PFSK-1 (cell line): ENCODE results near the gene POLA2.

ENCODE experiments used
- FOXP2 ChIP-seq: optimal IDR thresholded peaks from 2 replicates; pipeline ENCODE3; 2011; ENCODE audit warnings: borderline replicate concordance, control low read depth, inconsistent platforms; ENCODE audit not compliant: insufficient read depth; ENCODE audit errors: extremely low read length, extremely low read depth
- POLR2AphosphoS5 ChIP-seq: IDR thresholded peaks from 2 replicates; pipeline ENCODE4 v1.6.1; 2012; ENCODE audit warnings: low read depth, mild to moderate bottlenecking, control low read depth, low read length, moderate library complexity
- SIN3A ChIP-seq: IDR thresholded peaks from 2 replicates; pipeline ENCODE4 v1.6.1; 2012; ENCODE audit warnings: mild to moderate bottlenecking, low read length, moderate library complexity, borderline replicate concordance; ENCODE audit not compliant: insufficient read depth
- TAF1 ChIP-seq: IDR thresholded peaks from 2 replicates; pipeline ENCODE4 v1.6.1; 2012; ENCODE audit warnings: low read length, control low read depth, borderline replicate concordance; ENCODE audit not compliant: insufficient read depth
- TF ChIP-seq, protein P1 (sequence below), 2 experiments: IDR thresholded peaks; 2 replicates each; pipeline versions ENCODE4 v1.6.1 to v1.8.0; 2011 to 2012; ENCODE audit warnings: low read depth in 2 of 2, low read length in 2 of 2, control low read depth in 1 of 2, inconsistent platforms in 1 of 2, mild to moderate bottlenecking in 1 of 2, moderate library complexity in 1 of 2; ENCODE audit not compliant: insufficient read depth in 1 of 2

Gene POLA2

DNA sequence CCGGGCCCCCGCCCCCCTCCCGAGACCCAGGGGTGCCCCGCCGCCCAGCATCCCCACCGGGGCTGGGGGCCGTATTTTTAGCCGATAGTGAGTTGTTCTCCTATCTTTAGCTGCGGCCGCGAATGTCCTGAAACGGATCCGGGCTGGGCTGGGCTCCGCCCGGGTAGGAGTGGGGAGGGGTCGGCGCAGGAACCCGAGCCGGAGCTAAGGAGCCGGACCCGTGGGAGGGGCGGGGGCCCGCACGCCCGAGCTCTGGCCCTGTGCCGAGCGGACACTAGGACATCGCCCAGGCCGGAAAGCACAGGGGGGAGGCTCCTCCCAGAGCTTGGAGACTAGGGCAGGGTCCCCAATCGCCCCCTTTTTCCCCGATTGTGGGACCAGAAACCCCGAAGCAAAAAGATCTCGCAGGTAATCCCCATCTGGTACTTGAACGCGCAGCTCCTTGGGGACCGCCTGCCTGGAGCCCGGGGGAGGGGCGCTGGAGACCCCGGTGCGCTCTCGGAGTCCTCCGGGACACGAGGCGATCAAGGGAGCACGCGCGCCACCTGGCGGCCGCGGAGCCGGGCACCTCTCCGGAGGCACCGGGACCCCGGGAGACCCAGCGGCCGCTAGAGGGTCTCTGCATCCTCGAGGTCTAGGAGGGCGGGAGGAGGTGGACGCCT, 53.6 kb downstream of the POLA2 start:
- TF ChIP-seq TAF1 (no peak), FOXP2 (peak; percentile 71)

DNA sequence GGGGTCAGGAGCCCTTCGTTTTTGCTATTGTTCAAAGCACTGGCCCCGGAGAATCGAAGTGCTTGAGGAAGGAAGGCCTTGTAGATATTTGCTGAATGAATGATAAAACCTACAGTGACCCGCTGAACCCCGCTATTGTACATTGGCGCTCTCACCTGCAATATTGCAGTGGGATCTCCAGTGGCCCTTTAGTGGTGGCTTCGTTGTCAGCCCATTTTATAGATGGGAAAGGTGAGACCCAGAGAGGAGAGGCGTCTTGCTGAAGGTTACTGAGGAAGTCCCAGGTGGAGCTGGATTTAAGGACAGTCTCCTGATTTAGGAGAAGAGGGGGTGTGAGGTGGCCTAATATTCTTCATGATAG, 54.1 kb downstream of the POLA2 start:
- TF ChIP-seq POLR2AphosphoS5 (no peak), TAF1 (no peak), FOXP2 (no peak), SIN3A (no peak)
- TF ChIP-seq, protein P1, sequence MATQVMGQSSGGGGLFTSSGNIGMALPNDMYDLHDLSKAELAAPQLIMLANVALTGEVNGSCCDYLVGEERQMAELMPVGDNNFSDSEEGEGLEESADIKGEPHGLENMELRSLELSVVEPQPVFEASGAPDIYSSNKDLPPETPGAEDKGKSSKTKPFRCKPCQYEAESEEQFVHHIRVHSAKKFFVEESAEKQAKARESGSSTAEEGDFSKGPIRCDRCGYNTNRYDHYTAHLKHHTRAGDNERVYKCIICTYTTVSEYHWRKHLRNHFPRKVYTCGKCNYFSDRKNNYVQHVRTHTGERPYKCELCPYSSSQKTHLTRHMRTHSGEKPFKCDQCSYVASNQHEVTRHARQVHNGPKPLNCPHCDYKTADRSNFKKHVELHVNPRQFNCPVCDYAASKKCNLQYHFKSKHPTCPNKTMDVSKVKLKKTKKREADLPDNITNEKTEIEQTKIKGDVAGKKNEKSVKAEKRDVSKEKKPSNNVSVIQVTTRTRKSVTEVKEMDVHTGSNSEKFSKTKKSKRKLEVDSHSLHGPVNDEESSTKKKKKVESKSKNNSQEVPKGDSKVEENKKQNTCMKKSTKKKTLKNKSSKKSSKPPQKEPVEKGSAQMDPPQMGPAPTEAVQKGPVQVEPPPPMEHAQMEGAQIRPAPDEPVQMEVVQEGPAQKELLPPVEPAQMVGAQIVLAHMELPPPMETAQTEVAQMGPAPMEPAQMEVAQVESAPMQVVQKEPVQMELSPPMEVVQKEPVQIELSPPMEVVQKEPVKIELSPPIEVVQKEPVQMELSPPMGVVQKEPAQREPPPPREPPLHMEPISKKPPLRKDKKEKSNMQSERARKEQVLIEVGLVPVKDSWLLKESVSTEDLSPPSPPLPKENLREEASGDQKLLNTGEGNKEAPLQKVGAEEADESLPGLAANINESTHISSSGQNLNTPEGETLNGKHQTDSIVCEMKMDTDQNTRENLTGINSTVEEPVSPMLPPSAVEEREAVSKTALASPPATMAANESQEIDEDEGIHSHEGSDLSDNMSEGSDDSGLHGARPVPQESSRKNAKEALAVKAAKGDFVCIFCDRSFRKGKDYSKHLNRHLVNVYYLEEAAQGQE (IDR thresholded peaks at IDR 0.05; ENCODE audit: insufficient read depth in 1 of 2, low read depth in 2 of 2, low read length in 2 of 2), result no peak

DNA sequence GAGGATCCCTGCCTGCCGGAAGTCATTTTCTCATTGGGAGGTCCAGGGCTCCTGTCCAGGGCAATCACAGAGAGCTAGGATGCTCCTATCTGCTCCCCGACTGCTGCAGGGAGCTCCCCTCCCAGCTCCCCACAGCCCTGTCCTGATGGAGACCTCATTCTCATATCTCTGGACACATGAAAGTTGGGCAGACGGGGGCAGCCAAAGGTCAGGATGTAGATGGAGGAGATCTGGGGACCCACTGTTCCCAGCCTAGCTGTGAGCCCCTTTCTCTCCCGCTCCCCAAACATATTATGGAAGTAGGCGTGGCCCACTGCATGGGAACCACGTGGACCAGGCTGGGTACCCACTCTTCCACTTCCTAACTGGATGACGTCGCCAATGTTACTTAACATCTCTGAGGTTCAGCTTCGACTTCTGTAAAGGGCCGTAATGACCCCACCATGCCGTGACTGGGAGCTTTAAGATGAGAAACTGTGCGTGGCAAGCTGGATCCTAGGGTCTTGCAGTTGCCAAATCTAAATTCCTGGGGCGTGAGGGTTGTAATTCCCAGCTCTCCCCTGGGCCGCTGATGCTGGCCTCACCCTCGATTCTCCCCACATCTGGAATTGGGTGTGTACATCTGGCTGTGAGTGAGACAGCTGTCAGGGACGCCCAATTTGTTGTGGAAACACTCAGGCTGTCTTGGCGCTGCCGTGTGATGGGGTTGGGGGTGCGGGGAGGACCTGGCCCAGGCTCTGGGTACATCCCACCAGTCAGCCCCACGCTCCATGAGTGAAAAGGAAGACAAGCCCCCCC, 54.7 kb downstream of the POLA2 start:
- TF ChIP-seq SIN3A (no peak), POLR2AphosphoS5 (no peak), FOXP2 (no peak), TAF1 (no peak)
- TF ChIP-seq, protein P1 (IDR thresholded peaks at IDR 0.05; ENCODE audit: insufficient read depth in 1 of 2, low read depth in 2 of 2, low read length in 2 of 2), result no peak

DNA sequence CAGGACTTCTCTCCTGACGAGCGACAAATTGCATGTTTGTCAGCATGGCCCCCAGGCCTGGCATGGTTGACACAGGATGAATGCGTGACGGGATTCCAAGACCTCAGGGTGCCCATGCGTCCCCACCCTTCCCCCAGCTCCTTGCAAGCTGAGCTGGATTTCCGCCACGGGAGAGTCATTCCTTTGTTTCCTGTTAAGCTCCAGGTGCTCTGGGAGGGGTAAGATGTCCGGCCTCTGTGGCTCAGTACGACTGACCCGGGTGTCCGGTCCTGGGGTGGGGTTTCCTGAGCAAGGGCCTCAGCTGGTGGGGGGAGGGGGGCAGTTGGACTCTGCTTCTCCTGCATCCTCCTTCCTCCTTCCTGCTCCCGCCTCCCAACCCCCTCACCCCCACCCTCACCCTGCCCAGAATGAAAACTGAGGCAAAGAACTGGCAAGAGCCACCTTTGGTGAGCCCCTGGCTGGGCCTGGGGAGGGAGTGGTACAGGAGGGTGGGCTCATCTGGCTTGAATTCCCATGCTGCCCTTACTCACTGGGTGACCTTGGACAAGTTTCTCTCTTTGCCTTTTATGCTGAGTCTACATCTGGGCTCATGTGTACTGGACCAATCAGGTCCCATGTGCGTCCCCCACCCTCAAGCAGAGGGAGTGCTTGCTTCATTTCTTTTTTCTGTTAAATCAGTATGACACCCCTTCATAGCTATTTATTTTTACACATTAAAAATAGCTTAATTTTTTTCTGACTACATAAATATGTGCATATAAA, 55.4 kb downstream of the POLA2 start:
- TF ChIP-seq SIN3A, result no peak

DNA sequence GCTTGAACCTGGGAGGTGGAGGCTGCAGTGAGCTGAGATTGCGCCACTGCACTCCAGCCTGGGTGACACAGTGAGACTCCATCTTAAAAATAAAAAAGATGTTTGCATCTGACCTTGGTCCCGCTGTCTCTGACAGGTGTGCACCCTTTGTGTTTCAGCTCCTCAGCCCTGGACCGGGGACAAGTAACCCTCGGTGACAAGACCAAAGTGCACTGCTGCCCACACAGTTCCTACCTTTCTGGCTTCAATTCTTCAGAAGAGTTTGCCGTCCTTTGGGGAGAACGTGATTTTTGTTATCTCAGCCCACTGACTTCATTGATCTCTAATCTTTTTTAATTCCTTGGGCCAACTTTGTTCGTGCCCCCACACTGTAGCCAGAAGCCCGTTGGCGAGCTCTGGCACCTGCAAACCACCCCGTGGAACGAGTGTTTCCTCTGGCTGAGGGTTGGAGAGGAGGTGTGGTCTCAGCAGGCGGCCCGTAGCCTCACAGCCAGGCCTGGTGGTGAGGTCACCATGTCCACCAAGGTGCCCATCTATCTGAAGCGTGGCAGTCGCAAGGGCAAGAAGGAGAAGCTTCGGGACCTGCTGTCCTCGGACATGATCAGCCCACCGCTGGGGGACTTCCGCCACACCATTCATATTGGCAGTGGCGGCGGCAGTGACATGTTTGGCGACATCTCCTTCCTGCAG, 58.8 kb downstream of the POLA2 start:
- TF ChIP-seq POLR2AphosphoS5, result no peak
- TF ChIP-seq, protein P1 (IDR thresholded peaks at IDR 0.05; ENCODE audit: insufficient read depth in 1 of 2, low read depth in 2 of 2, low read length in 2 of 2), result no peak
- no peak for TF ChIP-seq FOXP2
- no peak for TF ChIP-seq TAF1
- TF ChIP-seq SIN3A, result no peak

DNA sequence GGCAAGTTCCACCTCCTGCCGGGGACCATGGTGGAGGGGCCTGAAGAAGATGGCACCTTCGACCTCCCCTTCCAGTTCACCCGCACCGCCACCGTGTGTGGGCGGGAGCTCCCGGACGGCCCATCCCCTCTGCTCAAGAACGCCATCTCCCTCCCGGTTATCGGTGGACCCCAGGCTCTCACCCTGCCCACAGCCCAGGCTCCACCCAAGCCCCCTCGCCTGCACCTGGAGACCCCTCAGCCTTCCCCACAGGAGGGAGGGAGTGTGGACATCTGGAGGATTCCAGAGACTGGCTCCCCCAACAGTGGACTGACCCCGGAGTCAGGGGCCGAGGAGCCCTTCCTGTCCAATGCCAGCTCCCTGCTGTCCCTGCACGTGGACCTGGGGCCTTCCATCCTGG, 59.3 kb downstream of the POLA2 start:
- no peak for TF ChIP-seq FOXP2
- TF ChIP-seq, protein P1 (IDR thresholded peaks at IDR 0.05; ENCODE audit: insufficient read depth in 1 of 2, low read depth in 2 of 2, low read length in 2 of 2), result no peak
- TF ChIP-seq SIN3A, result no peak
- no peak for TF ChIP-seq POLR2AphosphoS5
- no peak for TF ChIP-seq TAF1
